Suprapubic skin (tissue), 4 donors: ENCODE data around the gene KNTC1.

Experiments
- CTCF ChIP-seq, 2 donors: fragments of 200-600 bp in 1 of 2; fragments of 450-650 bp in 1 of 2; sonication (generic) in 1 of 2; IDR thresholded peaks; one replicate each; pipeline ENCODE4 v1.5.1; 2016 to 2019; ENCODE audit warnings: antibody characterized with exemption in 2 of 2, mild to moderate bottlenecking in 1 of 2, moderate library complexity in 1 of 2
- POLR2A ChIP-seq, 2 donors: fragments of 450-650 bp; IDR thresholded peaks; one replicate each; pipeline ENCODE4 v1.6.1; 2017; ENCODE audit warnings: antibody characterized with exemption in 2 of 2, mild to moderate bottlenecking in 2 of 2, moderate library complexity in 2 of 2
- POLR2AphosphoS5 ChIP-seq, 3 donors: sonication (generic); formaldehyde crosslinking; IDR thresholded peaks; one replicate each; pipeline ENCODE4 v1.6.1; 2017; ENCODE audit warnings: antibody characterized with exemption in 3 of 3

GRCh38 chr12:122513660-122514059, 13.4 kb upstream of the KNTC1 start:
- no peak for TF ChIP-seq CTCF (IDR thresholded peaks at IDR 0.05)
- TF ChIP-seq POLR2A (IDR thresholded peaks at IDR 0.05) = no peak
- TF ChIP-seq POLR2AphosphoS5 (IDR thresholded peaks at IDR 0.05) = no peak
